ENCODE results near the gene PCGF5.

The PCGF5 gene

GRCh38 chr10:91198781-91199180 is 21.7 kb upstream of the PCGF5 start:
- DNase-seq (ENCODE audit: low read depth) = peak; percentile 29
- TF ChIP-seq, protein P1, sequence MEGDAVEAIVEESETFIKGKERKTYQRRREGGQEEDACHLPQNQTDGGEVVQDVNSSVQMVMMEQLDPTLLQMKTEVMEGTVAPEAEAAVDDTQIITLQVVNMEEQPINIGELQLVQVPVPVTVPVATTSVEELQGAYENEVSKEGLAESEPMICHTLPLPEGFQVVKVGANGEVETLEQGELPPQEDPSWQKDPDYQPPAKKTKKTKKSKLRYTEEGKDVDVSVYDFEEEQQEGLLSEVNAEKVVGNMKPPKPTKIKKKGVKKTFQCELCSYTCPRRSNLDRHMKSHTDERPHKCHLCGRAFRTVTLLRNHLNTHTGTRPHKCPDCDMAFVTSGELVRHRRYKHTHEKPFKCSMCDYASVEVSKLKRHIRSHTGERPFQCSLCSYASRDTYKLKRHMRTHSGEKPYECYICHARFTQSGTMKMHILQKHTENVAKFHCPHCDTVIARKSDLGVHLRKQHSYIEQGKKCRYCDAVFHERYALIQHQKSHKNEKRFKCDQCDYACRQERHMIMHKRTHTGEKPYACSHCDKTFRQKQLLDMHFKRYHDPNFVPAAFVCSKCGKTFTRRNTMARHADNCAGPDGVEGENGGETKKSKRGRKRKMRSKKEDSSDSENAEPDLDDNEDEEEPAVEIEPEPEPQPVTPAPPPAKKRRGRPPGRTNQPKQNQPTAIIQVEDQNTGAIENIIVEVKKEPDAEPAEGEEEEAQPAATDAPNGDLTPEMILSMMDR (IDR thresholded peaks at IDR 0.05; ENCODE audit: insufficient read depth, low read depth, low read length, missing control alignments) = no peak
- no peak overlapping the region for H3K4me3 ChIP-seq (ENCODE audit: low read length)

DNA sequence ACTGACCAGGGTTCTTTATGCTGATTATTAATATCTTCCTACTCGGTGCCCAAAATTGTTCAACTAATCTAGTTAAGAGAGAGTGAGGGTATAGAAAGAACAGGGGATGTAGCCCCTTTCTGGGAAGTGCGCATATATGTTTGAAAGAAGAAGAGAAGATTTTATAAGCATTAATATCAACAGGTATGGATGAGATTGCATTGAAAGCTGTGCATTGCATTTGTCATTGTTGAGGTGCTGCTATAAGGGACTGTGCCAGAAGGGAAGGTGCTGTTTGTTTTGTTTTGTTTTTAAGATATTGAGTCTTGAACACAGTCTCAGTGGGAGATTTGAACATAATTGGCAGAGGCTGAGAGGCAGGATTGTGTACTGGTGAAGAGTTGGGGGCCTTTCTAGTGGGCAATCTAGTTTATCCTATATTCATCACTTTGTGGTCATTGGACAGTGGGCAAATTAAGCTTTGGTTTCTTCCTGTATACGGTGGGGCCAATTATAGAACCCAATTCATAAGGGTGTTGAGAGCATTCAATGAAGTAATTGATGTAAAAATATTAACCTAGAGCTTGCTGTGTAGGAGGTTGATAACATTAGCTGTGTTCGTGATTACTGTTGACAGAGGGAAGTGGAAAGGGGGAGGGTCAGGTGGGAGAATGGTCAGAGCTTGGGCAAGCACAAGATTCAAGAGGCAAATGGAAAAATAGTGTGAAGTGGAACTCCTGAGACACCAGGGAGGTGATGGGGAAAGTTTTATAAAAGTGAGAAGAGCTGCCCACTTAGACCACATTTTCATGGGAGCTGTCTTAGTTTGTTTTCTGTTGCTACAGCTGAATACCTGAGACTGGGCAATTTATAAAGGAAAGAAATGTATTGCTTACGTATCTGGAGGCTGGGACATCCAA is 19.9 kb upstream of the PCGF5 start:
- DNase-seq (ENCODE audit: low read depth) = no peak
- TF ChIP-seq, protein P1 (IDR thresholded peaks at IDR 0.05; ENCODE audit: insufficient read depth, low read depth, low read length, missing control alignments) = no peak
- no peak overlapping the region for H3K4me3 ChIP-seq (ENCODE audit: low read length)

DNA sequence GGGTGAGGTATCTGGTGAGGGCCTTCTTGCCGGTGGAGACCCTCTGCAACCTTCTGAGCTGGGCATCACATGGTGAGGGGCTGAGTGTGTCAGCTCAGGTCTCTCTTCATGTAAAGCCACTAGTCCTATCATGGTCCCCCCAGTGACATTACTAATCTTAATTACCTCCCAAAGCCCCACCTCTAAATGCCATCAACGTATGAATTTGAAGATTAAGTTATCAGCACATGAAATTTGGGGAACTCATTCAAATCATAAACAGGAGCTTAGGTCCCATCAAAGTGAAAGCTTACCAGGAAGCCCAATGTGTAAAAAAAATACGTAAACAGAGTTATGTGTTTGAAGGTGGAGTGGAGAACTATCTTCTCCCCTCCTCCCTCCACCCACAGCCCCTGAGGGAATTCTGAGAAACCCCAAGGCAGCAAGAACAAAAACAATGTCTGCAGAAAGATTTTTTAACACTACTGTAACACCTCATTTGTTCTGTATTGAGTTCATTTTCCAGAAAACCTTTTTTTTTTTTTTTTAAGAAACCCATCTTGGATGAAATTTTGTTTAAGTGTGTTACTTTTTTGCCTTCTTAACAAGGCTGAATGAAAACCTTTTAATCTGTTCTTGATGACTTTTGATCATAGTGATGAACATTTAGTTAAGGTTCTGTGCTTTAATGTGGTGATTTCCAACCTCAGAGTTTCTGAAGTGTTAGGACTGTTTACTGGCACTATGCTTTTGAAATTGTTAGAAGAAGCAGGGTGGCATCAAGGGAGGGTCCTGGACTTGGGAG is 19.1 kb upstream of the PCGF5 start:
- TF ChIP-seq, protein P1 (IDR thresholded peaks at IDR 0.05; ENCODE audit: insufficient read depth, low read depth, low read length, missing control alignments) = no peak
- no peak overlapping the region for H3K4me3 ChIP-seq (ENCODE audit: low read length)
- no peak for DNase-seq (ENCODE audit: low read depth)

GRCh38 chr10:91206427-91206826 is 14.0 kb upstream of the PCGF5 start:
- TF ChIP-seq, protein P1 (IDR thresholded peaks at IDR 0.05; ENCODE audit: insufficient read depth, low read depth, low read length, missing control alignments) = no peak
- no peak overlapping the region for H3K4me3 ChIP-seq (ENCODE audit: low read length)
- DNase-seq (ENCODE audit: low read depth) = no peak

DNA sequence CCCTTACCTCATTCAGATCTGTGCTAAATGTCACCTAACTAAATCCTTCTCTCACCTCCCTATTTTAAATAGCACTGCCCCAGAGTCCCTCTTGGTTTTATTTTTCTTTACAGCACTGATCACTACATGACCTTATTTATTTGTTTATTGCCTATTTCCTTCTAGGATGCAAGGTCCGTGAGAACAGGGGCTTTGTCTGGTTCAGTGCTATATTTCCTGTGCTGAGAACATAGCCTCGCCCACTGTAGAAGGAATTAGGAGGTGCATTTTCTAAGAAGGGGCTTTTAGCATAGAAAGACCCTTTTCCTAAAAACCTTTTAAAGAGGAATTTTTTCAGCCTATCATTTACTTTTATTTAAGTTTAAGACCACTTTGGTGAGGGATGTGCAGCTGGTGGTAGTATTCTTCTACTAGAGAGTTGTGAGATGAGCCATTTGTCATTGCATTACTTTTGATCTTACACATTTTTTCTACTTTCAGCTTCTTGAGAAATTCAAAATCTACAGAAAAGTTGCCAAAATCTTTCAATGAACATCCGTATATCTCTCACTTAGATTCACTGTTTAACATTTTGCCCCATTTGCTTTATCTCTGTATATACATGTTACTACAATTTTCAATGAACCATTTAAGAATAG is 13.5 kb upstream of the PCGF5 start:
- no peak overlapping the region for H3K4me3 ChIP-seq (ENCODE audit: low read length)
- DNase-seq (ENCODE audit: low read depth) = no peak
- TF ChIP-seq, protein P1 (IDR thresholded peaks at IDR 0.05; ENCODE audit: insufficient read depth, low read depth, low read length, missing control alignments) = no peak

- TF ChIP-seq, protein P1 (IDR thresholded peaks at IDR 0.05; ENCODE audit: insufficient read depth, low read depth, low read length, missing control alignments) = peak; percentile 10
- no peak for DNase-seq (ENCODE audit: low read depth)
- H3K4me3 ChIP-seq (ENCODE audit: low read length) = no peak overlapping the region
These were observed 11.8 kb upstream of the PCGF5 start for GRCh38 chr10:91208642-91209041.

Data from epithelial cell of esophagus (primary cell).